Keratinocyte (primary cell): Measurements from ENCODE around the gene NELL1. TPM values are rescaled to one million over a fixed set of nuclear protein-coding genes. Genes with fewer than 3 reads are reported as not detected.

Source experiments
- DNase-seq: peaks from one replicate; pipeline ENCODE4 v3.0.0-alpha.2; 2011; ENCODE audit warnings: low read depth, missing footprints, low spot score
- FAIRE-seq: peaks from 2 replicates; lab custom pipeline; 2011; peaks lifted over from hg19 to GRCh38; lab: Jason Lieb, UNC
- H2AFZ ChIP-seq: 2 replicates; pipeline ENCODE4 v1.6.0; 2012; ENCODE audit warnings: low read length, control low read depth, inconsistent platforms; ENCODE audit not compliant: control insufficient read depth
- H3K27ac ChIP-seq: 2 replicates; pipeline ENCODE4 v1.5.1; 2011; ENCODE audit warnings: low read length; ENCODE audit not compliant: control insufficient read depth, insufficient read depth
- H3K27me3 ChIP-seq: 3 replicates; pipeline ENCODE4 v1.6.0; 2011; ENCODE audit warnings: low read length; ENCODE audit not compliant: control insufficient read depth, insufficient read depth; ENCODE audit errors: extremely low read depth
- H3K36me3 ChIP-seq, 2 experiments: 2 replicates in 1 of 2; 3 replicates in 1 of 2; pipeline ENCODE4 v1.5.1; 2011; ENCODE audit warnings: low read length in 2 of 2, mild to moderate bottlenecking in 1 of 2; ENCODE audit not compliant: control insufficient read depth in 2 of 2, insufficient read depth in 2 of 2; ENCODE audit errors: extremely low read depth in 1 of 2
- H3K4me1 ChIP-seq: 3 replicates; pipeline ENCODE4 v1.5.1; 2011; ENCODE audit warnings: low read length; ENCODE audit not compliant: control insufficient read depth, insufficient read depth; ENCODE audit errors: extremely low read depth
- H3K4me2 ChIP-seq: 3 replicates; pipeline ENCODE4 v1.6.0; 2011; ENCODE audit warnings: low read depth, low read length; ENCODE audit not compliant: control insufficient read depth, insufficient read depth; ENCODE audit errors: extremely low read depth
- H3K4me3 ChIP-seq, 3 experiments: fragments of 200-600 bp in 1 of 3; sonication (generic) in 1 of 3; 2 replicates in 2 of 3; 3 replicates in 1 of 3; pipeline ENCODE4 v1.5.1; 2011 to 2016; ENCODE audit warnings: low read length in 3 of 3, mild to moderate bottlenecking in 3 of 3, control low read depth in 2 of 3, inconsistent platforms in 1 of 3, low read depth in 1 of 3, mixed read lengths in 1 of 3, mixed run types in 1 of 3, moderate library complexity in 1 of 3; ENCODE audit not compliant: control insufficient read depth in 2 of 3, insufficient read depth in 2 of 3; ENCODE audit errors: extremely low read depth in 1 of 3
- H3K79me2 ChIP-seq: 2 replicates; pipeline ENCODE4 v1.6.0; 2012; ENCODE audit warnings: low read length; ENCODE audit not compliant: control insufficient read depth, insufficient read depth
- H3K9ac ChIP-seq: 3 replicates; pipeline ENCODE4 v1.6.0; 2011; ENCODE audit warnings: low read length; ENCODE audit not compliant: control insufficient read depth, insufficient read depth; ENCODE audit errors: extremely low read depth
- H3K9me1 ChIP-seq: 3 replicates; pipeline ENCODE4 v1.6.0; 2011; ENCODE audit warnings: low read length; ENCODE audit not compliant: control insufficient read depth, insufficient read depth; ENCODE audit errors: extremely low read depth
- H3K9me3 ChIP-seq: 2 replicates; pipeline ENCODE4 v1.5.1; 2012; ENCODE audit warnings: low read depth, low read length; ENCODE audit not compliant: control insufficient read depth
- H4K20me1 ChIP-seq: 3 replicates; pipeline ENCODE4 v1.6.0; 2011; ENCODE audit warnings: low read length; ENCODE audit not compliant: control insufficient read depth, insufficient read depth; ENCODE audit errors: extremely low read depth
- EZH2 ChIP-seq: IDR thresholded peaks from one replicate; pipeline ENCODE4 v1.6.1; 2012; ENCODE audit warnings: inconsistent platforms, mild to moderate bottlenecking, low read length, moderate library complexity
- dilution Hi-C: fragments of 300-500 bp; cut with MboI; formaldehyde crosslinking; loops from one replicate; pipeline ENCODE4 v1.7.0; 2020; ENCODE audit warnings: low sequenced_read_pairs; ENCODE audit not compliant: extremely low pct_ligation_motif_present
- polyA plus RNA-seq, 5 experiments: library from polyadenylated mRNA; depleted of rRNA in 3 of 5; stranded (reverse) in 3 of 5; stranded (forward) in 1 of 5; unstranded in 1 of 5; fragments of >200 nt; gene quantifications; 1 replicate in 1 of 5; 2 replicates in 3 of 5; 3 replicates in 1 of 5; pipeline versions ENCODE4 v1.2.1 to v1.2.3, GENCODE V29; 2011 to 2012; ENCODE audit warnings: missing spikeins in 2 of 5, low read depth in 1 of 5, low replicate concordance in 1 of 5
- TF ChIP-seq, protein P1 (sequence below), 3 experiments: IDR thresholded peaks in 1 of 3; conservative IDR thresholded peaks in 1 of 3; optimal IDR thresholded peaks in 1 of 3; 2 replicates in 2 of 3; 3 replicates in 1 of 3; pipeline versions ENCODE3 to v1.5.1; 2011; ENCODE audit warnings: low read length in 3 of 3, mild to moderate bottlenecking in 3 of 3, moderate library complexity in 2 of 3, control low read depth in 1 of 3, inconsistent platforms in 1 of 3; ENCODE audit not compliant: insufficient read depth in 2 of 3; ENCODE audit errors: extremely low read depth in 1 of 3

NELL1 gene
- polyA plus RNA-seq, 1 donor (not counting 4 experiments of a cell fraction or from before 2014, with no cell fraction given): not detected

DNA sequence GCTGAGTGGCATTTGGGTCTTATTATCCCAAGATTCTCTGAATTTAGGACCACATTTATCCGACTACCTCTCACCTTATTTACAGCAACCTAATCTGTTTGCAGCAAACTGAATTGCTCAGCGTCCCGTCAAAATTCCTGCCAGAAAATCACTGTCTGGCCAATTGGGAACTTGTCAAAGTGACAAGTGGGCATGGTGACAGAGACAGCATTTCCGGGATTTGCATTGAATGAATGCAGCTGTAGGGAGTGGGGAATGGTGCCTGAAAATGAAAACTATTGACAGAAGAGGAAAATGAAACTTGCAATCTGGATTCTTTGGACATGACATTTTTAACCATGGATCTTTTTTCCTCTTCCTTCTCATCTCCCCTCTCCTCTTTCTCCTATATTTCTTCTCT is 113.8 kb downstream of the NELL1 start:
- Histone ChIP-seq H2AFZ (no peak overlapping the region), H3K27me3 (no peaks in the 10 kb centered on the region), H3K9me3 (no peaks in the 10 kb centered on the region), H3K79me2 (no peaks in the 10 kb centered on the region), H3K9me1 (no peaks in the 10 kb centered on the region), H3K4me1 (no peaks in the 10 kb centered on the region), H3K4me3 (no peak overlapping the region), H4K20me1 (no peaks in the 10 kb centered on the region), H3K9ac (no peak overlapping the region), H3K27ac (no peak overlapping the region), H3K4me2 (no peak overlapping the region), H3K36me3 (no peaks in the 10 kb centered on the region)
- FAIRE-seq: no peak
- DNase-seq: no peak
- dilution Hi-C loops: no loop called here
- no peak for TF ChIP-seq EZH2
- TF ChIP-seq, protein P1, sequence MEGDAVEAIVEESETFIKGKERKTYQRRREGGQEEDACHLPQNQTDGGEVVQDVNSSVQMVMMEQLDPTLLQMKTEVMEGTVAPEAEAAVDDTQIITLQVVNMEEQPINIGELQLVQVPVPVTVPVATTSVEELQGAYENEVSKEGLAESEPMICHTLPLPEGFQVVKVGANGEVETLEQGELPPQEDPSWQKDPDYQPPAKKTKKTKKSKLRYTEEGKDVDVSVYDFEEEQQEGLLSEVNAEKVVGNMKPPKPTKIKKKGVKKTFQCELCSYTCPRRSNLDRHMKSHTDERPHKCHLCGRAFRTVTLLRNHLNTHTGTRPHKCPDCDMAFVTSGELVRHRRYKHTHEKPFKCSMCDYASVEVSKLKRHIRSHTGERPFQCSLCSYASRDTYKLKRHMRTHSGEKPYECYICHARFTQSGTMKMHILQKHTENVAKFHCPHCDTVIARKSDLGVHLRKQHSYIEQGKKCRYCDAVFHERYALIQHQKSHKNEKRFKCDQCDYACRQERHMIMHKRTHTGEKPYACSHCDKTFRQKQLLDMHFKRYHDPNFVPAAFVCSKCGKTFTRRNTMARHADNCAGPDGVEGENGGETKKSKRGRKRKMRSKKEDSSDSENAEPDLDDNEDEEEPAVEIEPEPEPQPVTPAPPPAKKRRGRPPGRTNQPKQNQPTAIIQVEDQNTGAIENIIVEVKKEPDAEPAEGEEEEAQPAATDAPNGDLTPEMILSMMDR (optimal IDR thresholded peaks at IDR 0.05 in 1 of 3, IDR thresholded peaks at IDR 0.05 in 1 of 3, conservative IDR thresholded peaks at IDR 0.05 in 1 of 3; ENCODE audit: extremely low read depth in 1 of 3, insufficient read depth in 2 of 3, low read length in 3 of 3): no peak

DNA sequence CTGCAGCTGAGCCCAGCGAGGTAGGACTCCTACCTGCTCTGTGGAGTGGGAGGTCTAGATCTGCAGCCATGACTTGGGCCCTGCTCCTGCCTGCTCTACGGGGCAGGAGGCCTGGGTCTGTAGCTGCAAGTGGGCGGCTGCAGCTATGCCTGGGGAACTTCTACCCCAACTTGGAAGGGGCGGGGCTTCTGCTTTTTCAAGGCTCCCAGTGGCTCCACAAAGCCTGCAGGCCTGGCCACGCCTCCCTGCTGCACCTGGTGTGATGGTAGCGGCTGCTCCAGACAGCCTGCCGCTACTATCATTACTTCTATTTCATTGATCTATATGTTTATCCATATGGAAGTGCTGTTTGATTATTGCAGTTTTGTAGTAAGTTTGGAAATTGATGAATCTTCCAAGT is 121.2 kb downstream of the NELL1 start:
- Histone ChIP-seq H3K4me3 (no peak overlapping the region), H3K4me2 (no peak overlapping the region), H3K79me2 (no peaks in the 10 kb centered on the region), H3K9me1 (no peaks in the 10 kb centered on the region), H3K9ac (no peak overlapping the region), H3K27ac (no peak overlapping the region), H2AFZ (no peak overlapping the region), H4K20me1 (no peaks in the 10 kb centered on the region), H3K27me3 (no peaks in the 10 kb centered on the region), H3K36me3 (no peaks in the 10 kb centered on the region), H3K4me1 (no peaks in the 10 kb centered on the region), H3K9me3 (no peaks in the 10 kb centered on the region)
- DNase-seq (no peak), FAIRE-seq (no peak)
- TF ChIP-seq, protein P1 (optimal IDR thresholded peaks at IDR 0.05 in 1 of 3, IDR thresholded peaks at IDR 0.05 in 1 of 3, conservative IDR thresholded peaks at IDR 0.05 in 1 of 3; ENCODE audit: extremely low read depth in 1 of 3, insufficient read depth in 2 of 3, low read length in 3 of 3): no peak
- TF ChIP-seq EZH2: no peak
- dilution Hi-C loops: no loop called here
